Astrocyte of the cerebellum (primary cell): ENCODE results near the gene TTR.

ENCODE experiments used
- DNase-seq: peaks from one replicate; pipeline ENCODE4 v3.0.0-alpha.2; 2011; ENCODE audit warnings: low read depth
- H3K4me3 ChIP-seq: 2 replicates; pipeline ENCODE4 v1.5.1; 2011; ENCODE audit warnings: mild to moderate bottlenecking, low read depth, low read length, moderate library complexity
- CTCF ChIP-seq: IDR thresholded peaks from 2 replicates; pipeline ENCODE4 v1.5.1; 2012; ENCODE audit warnings: low read length, low read depth, moderate library complexity, mild to moderate bottlenecking; ENCODE audit errors: missing control alignments
- in situ Hi-C: cut with HindIII; loops from 2 replicates; pipeline ENCODE4 v1.10.0; 2017; ENCODE audit warnings: low sequenced_read_pairs

TTR gene

GRCh38 chr18:31576670-31577069, 15.0 kb upstream of the TTR start:
- no peak overlapping the region for H3K4me3 ChIP-seq
- DNase-seq, result no peak
- in situ Hi-C loops, result loop anchor here (5.0 kb wide), 1 partner anchor 36 kb away; no protein-coding TSS in a partner anchor
- TF ChIP-seq CTCF, result no peak

- no peak for TF ChIP-seq CTCF
- in situ Hi-C loops, result loop anchor here (5.0 kb wide), 1 partner anchor 35 kb away; no protein-coding TSS in a partner anchor
- H3K4me3 ChIP-seq, result no peak overlapping the region
- no peak for DNase-seq
These were observed 14.5 kb upstream of the TTR start for GRCh38 chr18:31577195-31577594.

GRCh38 chr18:31578126-31578525, 13.6 kb upstream of the TTR start:
- DNase-seq, result no peak
- in situ Hi-C loops, result loop anchor here (5.0 kb wide), 1 partner anchor 34 kb away; no protein-coding TSS in a partner anchor
- TF ChIP-seq CTCF, result no peak
- no peak overlapping the region for H3K4me3 ChIP-seq

- DNase-seq, result no peak
- TF ChIP-seq CTCF, result no peak
- no peak overlapping the region for H3K4me3 ChIP-seq
- in situ Hi-C loops, result loop anchor here (5.0 kb wide), 1 partner anchor 33 kb away; no protein-coding TSS in a partner anchor
These were observed 12.3 kb upstream of the TTR start for GRCh38 chr18:31579375-31579774.

- DNase-seq, result no peak
- no peak overlapping the region for H3K4me3 ChIP-seq
- in situ Hi-C loops, result no loop called here
- no peak for TF ChIP-seq CTCF
These were observed 10.0 kb upstream of the TTR start for GRCh38 chr18:31581498-31582197.

- no peak overlapping the region for H3K4me3 ChIP-seq
- DNase-seq, result no peak
- in situ Hi-C loops, result no loop called here
- TF ChIP-seq CTCF, result no peak
These were observed 8.4 kb upstream of the TTR start for GRCh38 chr18:31583185-31583854.
